ENCODE data around the gene FBP1. TPM values are rescaled to one million over a fixed set of nuclear protein-coding genes. Genes with fewer than 3 reads are reported as not detected.

Gene FBP1
- polyA plus RNA-seq, 3 donors: 82.2 to 95.5 (median 84.4) TPM

DNA sequence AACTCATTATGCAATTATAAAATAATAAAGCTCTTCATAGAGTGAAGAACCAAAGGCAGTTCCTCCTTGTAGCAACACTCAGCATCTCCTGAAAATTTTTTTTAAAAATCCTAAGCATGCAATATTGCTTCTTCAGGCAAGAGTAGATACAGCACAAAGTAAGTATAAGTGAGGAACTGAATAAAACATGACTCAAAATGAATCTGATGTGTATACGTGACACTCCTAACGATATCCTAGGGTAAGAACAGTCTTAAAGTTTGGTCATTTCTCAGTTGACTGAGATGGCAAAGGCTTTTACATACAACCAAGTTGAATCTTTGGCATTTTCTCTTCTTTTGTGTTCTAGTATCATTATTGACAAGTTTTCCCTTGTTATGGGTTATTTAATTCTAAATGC is 46.0 kb upstream of the FBP1 start:
- Histone ChIP-seq H2AFZ (ENCODE audit: insufficient read depth, low read depth, low read length, poor library complexity, severe bottlenecking) (no peak overlapping the region), H3K79me2 (ENCODE audit: insufficient read depth, low read length) (no peaks in the 10 kb centered on the region), H3K9me3 (replicated peaks in 1 of 2; ENCODE audit: control insufficient read depth in 1 of 2, insufficient read depth in 1 of 2, low read length in 2 of 2) (no peaks in the 10 kb centered on the region), H3K36me3 (replicated peaks in 1 of 2; ENCODE audit: control insufficient read depth in 1 of 2, insufficient read depth in 2 of 2, low read length in 2 of 2) (no peaks in the 10 kb centered on the region), H3K9ac (ENCODE audit: insufficient read depth, low read length, poor library complexity, severe bottlenecking) (no peak overlapping the region), H3K27ac (ENCODE audit: low read depth in 1 of 2, low read length in 2 of 2) (no peak overlapping the region), H3K4me2 (replicated peaks; ENCODE audit: extremely low read depth, low read length, poor library complexity, severe bottlenecking) (no peak overlapping the region), H3K4me3 (replicated peaks in 1 of 3; ENCODE audit: low read depth in 2 of 3, low read length in 3 of 3) (no peak overlapping the region), H4K20me1 (ENCODE audit: insufficient read depth, low read length) (no peaks in the 10 kb centered on the region), H3K27me3 (ENCODE audit: control insufficient read depth in 2 of 2, insufficient read depth in 2 of 2, low read length in 2 of 2) (no peaks in the 10 kb centered on the region), H3K4me1 (ENCODE audit: control insufficient read depth in 1 of 2, insufficient read depth in 2 of 2, low read length in 2 of 2) (no peaks in the 10 kb centered on the region)
- H3K9me3 Mint-ChIP-seq: no peaks in the 10 kb centered on the region
- H3K36me3 Mint-ChIP-seq: no peaks in the 10 kb centered on the region
- no peak overlapping the region for H3K4me3 Mint-ChIP-seq
- peaks cover 4 to 8% (median 5%) of the 10 kb centered on the region in 3 donors for H3K27me3 Mint-ChIP-seq (ENCODE audit: low read depth in 3 of 3)
- H3K4me1 Mint-ChIP-seq: no peaks in the 10 kb centered on the region
- WGBS (ENCODE audit: insufficient coverage): no CpG with 5 or more reads among the region's 2 CpGs
- DNase-seq: no peak
- no peak overlapping the region for H3K27ac Mint-ChIP-seq
- intact Hi-C loops (cut with micrococcal nuclease): loop anchor here in 1 of 2 donors (10.0 kb wide), 1 partner anchor 1529 kb away; no protein-coding TSS in a partner anchor
- TF ChIP-seq, protein P1, sequence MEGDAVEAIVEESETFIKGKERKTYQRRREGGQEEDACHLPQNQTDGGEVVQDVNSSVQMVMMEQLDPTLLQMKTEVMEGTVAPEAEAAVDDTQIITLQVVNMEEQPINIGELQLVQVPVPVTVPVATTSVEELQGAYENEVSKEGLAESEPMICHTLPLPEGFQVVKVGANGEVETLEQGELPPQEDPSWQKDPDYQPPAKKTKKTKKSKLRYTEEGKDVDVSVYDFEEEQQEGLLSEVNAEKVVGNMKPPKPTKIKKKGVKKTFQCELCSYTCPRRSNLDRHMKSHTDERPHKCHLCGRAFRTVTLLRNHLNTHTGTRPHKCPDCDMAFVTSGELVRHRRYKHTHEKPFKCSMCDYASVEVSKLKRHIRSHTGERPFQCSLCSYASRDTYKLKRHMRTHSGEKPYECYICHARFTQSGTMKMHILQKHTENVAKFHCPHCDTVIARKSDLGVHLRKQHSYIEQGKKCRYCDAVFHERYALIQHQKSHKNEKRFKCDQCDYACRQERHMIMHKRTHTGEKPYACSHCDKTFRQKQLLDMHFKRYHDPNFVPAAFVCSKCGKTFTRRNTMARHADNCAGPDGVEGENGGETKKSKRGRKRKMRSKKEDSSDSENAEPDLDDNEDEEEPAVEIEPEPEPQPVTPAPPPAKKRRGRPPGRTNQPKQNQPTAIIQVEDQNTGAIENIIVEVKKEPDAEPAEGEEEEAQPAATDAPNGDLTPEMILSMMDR (IDR thresholded peaks at IDR 0.05): no peak

DNA sequence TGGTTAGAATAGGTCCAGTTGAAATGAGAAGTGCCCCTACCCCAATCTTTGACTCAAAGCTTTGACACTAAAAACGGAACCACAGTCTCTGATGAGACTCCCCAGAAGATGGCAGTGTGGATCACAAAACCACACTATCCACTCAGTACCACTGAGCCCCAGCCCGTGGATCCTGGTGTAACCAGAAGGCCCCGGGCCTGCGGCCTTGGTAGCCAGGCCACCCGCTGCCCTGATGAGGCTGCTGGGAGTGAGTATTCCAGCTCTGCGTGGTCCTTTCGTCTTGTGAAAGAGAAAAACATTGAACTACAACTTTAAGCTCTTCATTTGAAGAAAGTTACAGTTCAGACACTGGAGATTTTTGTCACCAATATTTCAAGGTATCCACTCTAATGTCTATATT is 42.2 kb upstream of the FBP1 start:
- Mint-ChIP-seq H3K4me1 (no peaks in the 10 kb centered on the region), H3K36me3 (no peaks in the 10 kb centered on the region), H3K27ac (peak overlapping the region in 1 of 7 donors; percentile 35), H3K27me3 (ENCODE audit: low read depth in 3 of 3) (peaks cover 0 to 10% (median 3%) of the 10 kb centered on the region in 3 donors), H3K9me3 (peaks cover 0 to 4% (median 2%) of the 10 kb centered on the region in 7 donors), H3K4me3 (no peak overlapping the region)
- DNase-seq: peak; percentile 52 to 74 (median 68)
- H3K9ac ChIP-seq (ENCODE audit: insufficient read depth, low read length, poor library complexity, severe bottlenecking): no peak overlapping the region
- no peaks in the 10 kb centered on the region for H3K4me1 ChIP-seq (ENCODE audit: control insufficient read depth in 1 of 2, insufficient read depth in 2 of 2, low read length in 2 of 2)
- no peak overlapping the region for H3K4me3 ChIP-seq (replicated peaks in 1 of 3; ENCODE audit: low read depth in 2 of 3, low read length in 3 of 3)
- WGBS (ENCODE audit: insufficient coverage): 0% methylated on average over 2 of the region's 7 CpGs
- H3K9me3 ChIP-seq (replicated peaks in 1 of 2; ENCODE audit: control insufficient read depth in 1 of 2, insufficient read depth in 1 of 2, low read length in 2 of 2): peaks cover 0 to 2% of the 10 kb centered on the region in 2 donors
- no peak overlapping the region for H3K4me2 ChIP-seq (replicated peaks; ENCODE audit: extremely low read depth, low read length, poor library complexity, severe bottlenecking)
- peaks cover 2% of the 10 kb centered on the region in 2 donors for H3K27me3 ChIP-seq (ENCODE audit: control insufficient read depth in 2 of 2, insufficient read depth in 2 of 2, low read length in 2 of 2)
- peak overlapping the region; percentile 62 for H2AFZ ChIP-seq (ENCODE audit: insufficient read depth, low read depth, low read length, poor library complexity, severe bottlenecking)
- H3K27ac ChIP-seq (ENCODE audit: low read depth in 1 of 2, low read length in 2 of 2): no peak overlapping the region
- TF ChIP-seq, protein P1 (IDR thresholded peaks at IDR 0.05): peak; percentile 75
- intact Hi-C loops (cut with micrococcal nuclease): loop anchor here (2.0 to 10.0 kb wide), 4 partner anchors 446 to 1536 kb away; no protein-coding TSS in a partner anchor
- no peaks in the 10 kb centered on the region for H3K36me3 ChIP-seq (replicated peaks in 1 of 2; ENCODE audit: control insufficient read depth in 1 of 2, insufficient read depth in 2 of 2, low read length in 2 of 2)
- H4K20me1 ChIP-seq (ENCODE audit: insufficient read depth, low read length): no peaks in the 10 kb centered on the region
- no peaks in the 10 kb centered on the region for H3K79me2 ChIP-seq (ENCODE audit: insufficient read depth, low read length)
